GM21526 (cell line): ENCODE measurements around the gene ST6GALNAC3.

ENCODE experiments used
- ATAC-seq: cut with Tn5 transposase; IDR thresholded peaks from one replicate; pipeline ENCODE4 v1.9.1; 2021; ENCODE audit warnings: moderate library complexity; ENCODE audit not compliant: unreplicated experiment, low FRiP score

ST6GALNAC3 gene

DNA sequence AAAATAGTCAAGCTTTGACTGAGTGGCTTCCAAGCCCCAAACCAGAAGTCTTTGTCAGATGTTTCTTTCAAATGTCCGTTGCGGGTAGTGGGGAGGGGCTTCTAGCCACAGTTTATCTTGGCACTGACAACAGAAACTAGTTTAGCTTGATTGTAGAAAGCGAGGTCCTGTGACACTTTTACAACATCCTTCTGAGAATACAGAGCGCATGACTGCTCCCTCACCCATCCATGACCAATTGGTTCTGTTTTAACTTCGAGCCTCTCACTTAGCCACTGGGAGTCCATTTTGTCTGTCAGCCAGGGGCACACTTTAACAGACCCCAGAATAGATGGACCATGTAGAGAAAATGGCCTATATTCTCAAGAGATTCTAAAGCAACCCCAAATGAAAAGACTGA lies 593.5 kb downstream of the ST6GALNAC3 start:
- peak; percentile 92 for ATAC-seq

DNA sequence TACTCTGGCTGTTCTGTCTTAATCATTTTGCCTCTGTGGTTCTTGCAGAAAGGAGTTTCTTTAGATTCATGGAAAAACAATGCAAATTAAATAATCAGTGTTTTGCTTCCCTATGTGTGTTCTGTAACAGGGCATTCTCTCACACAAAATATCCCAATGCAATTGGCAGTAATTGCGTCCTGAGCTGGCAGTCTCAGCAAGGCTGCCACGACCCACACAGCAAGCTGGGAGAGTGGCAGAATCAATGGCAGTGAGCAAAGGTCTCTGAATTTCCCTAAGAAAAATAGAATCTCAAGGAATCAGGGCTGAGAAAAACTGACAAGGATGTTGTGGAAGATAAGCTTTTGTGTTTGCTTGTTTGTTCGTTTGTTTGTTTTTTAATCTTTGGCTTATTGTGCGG lies 594.6 kb downstream of the ST6GALNAC3 start:
- no peak for ATAC-seq

DNA sequence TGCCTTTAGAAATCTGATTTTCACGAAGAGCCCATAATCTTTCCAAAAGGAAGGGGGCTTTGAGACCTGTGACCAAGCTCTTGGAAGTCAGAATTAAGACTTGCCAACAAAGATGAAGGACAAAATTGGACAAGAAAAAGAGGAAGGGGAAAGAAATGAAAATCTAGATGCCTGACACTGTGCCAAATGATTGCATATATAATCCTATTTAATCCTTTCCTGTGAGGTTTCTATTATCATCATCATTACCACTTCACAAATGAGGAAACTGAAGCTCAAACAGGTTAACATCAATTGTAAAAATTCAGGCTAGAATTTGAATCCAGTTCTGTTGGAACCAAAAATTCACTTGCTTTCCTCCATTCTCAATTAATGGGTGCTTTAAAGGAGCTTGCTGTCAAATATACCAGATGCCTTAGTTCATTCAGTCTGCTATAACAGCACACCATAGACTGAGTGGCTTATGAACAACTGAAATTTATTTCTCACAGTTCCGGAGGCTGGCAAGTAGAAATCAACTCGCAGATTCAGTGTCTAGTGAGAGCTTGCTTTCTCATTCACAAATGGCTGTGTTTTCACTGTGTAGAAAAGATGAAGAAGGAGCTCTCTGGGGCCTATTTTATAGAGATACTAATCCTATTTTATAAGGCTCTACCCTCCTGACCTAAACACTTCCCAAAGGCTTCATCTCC lies 595.2 kb downstream of the ST6GALNAC3 start:
- no peak for ATAC-seq

DNA sequence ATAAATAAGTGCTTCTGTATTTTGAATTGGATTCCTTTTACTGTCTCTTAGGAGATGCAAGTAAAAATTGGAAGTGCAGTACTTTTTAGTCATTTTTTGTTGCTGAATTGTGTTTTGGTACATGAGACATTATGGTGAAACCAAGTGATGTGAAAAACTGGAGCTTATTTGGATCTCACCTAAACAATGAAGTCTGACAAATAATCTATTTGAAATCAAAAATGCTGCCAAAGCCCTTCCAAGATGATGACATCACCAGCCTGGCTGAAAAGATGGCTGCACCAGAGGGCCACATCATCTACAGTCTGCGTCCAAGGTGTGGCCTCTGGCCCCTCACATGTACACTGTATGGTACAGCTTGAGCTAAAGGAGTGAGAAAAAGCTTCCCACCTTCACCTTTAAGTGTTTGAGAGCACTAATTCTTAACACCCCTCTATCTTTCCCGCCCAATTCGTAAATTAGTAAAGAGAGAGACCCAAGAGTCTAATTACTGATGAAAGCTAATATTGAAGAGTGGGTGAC lies 600.2 kb downstream of the ST6GALNAC3 start:
- no peak for ATAC-seq

DNA sequence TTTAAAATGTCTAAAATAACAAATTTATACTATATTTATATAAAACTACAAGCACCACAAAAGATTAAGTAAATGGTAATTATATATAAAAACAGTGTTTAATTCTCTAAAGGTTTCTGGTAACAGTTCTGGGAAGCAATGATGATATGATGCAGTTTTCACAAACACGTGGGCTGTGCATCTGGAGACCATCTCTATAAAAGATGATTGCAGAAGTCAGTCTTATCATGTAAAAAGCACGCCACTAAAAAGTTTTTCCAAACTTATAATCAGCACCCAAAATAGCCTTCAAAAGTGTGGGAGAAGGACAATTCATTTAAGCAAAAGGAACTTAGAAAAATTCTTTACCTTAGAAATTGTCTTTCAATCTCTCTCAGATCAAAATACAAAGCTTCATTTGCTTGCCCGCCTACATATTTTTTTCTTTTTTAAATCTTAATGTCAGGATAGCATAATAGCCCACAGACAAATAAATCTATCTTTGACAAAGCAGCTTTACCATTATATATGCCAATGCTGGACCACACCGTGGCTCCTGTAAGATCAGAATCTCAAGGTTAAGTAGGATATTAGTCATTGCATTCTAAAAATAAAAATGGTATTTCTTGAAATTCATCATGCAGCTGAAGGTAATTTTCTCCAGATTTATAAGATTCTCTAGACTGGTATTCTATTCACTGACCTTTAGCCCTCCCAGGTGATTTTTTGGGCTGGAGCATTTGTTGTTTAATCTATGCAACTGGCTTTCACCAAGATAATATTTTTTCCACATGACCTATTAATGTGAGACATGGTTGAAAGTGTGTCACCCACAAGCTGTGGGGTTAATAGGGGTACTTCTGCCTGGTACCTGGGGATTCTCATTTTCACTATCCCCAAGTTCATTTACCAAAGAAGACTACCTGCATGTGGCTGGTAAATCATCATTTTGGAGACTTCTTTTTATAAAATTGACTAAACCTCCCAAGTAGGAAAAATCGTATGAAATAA lies 603.2 kb downstream of the ST6GALNAC3 start:
- ATAC-seq = no peak

DNA sequence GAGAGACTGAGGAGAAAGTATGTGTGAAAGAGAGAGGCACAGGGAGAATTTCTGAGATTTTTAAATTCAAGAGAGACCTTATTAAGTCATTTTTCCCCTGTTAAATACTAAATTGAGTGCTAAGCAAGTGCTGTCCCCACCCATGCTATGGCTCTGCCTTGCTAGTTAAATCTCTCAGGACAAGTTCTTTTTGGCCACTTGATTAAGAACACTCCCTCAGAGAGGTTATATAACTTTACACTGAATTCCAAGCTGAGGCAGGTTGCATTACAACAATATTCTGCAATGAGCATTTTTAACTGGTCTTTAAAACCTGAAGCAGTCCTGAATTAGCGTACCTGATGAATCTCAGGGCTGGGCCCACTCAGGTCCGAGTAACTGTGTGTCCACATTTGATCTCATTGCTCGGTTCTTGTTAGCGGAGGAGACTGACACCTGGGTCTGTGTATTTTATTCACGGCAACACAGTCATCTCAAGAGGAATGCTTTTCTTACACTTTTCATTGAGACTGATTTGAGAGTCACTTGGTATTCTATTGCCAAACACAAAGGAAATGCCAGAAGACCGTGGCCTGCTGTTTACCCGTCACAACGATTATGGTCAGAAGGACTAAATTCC lies 605.1 kb downstream of the ST6GALNAC3 start:
- ATAC-seq = no peak

DNA sequence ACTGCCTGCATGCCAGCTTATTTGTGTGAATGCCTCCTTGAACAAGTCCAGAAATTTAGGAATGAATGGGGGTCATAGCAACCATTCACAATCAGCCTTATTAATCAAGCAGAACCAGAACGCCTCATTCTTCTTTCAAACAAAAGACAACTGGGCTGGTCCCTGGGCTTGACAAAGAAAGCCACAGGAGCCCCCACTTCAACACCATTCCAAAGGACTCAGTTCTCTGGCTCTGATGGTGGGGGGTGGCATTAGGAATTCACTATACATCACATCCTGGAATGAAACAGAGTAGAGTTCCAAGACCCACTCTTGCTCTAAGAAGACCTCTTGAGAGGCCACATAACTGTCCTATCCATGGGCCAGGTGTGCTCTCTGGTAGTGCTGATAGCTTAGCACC lies 606.1 kb downstream of the ST6GALNAC3 start:
- ATAC-seq = no peak

DNA sequence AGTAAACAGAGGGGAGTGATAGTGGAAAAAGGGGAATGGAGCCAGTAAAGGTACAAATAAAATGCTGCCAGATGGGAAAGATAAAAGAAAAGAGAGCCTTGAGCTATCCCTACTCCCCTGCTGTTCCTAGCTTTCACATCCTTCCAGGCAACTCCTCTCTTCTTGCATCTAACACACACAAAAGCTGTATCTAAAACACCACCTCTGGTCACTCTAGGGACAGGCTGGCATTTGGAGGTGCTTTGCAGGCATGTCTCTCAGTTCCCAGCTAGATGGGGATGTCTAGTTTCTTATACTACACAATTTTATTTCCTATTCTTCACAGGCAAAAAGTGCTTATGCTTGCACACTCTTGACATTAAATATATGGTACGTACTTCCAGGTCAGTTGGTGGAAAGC lies 607.6 kb downstream of the ST6GALNAC3 start:
- ATAC-seq = no peak
